Vagina (tissue), 2 donors: ENCODE measurements around the gene PPP2R3B. TPM values are rescaled to one million over a fixed set of nuclear protein-coding genes. Genes with fewer than 3 reads are reported as not detected.

Experiments used
- DNase-seq, 2 donors: peaks; one replicate each; pipeline ENCODE4 v3.0.0-alpha.2; 2017; ENCODE audit errors: extremely low spot score in 2 of 2
- H3K27ac ChIP-seq: fragments of 200-600 bp; sonication (generic); one replicate; pipeline ENCODE4 v1.5.1; 2019
- H3K27me3 ChIP-seq: fragments of 200-600 bp; sonication (generic); one replicate; pipeline ENCODE4 v1.5.1; 2019
- H3K36me3 ChIP-seq, 2 donors: fragments of 200-600 bp; sonication (generic); one replicate each; pipeline ENCODE4 v1.5.1; 2017 to 2019
- H3K4me1 ChIP-seq: fragments of 200-600 bp; sonication (generic); one replicate; pipeline ENCODE4 v1.5.1; 2019
- H3K4me3 ChIP-seq, 2 donors: fragments of 200-600 bp; sonication (generic); 1 replicate in 1 of 2; 2 replicates in 1 of 2; pipeline ENCODE4 v1.5.1; 2016 to 2019
- H3K9me3 ChIP-seq: fragments of 200-600 bp; sonication (generic); one replicate; pipeline ENCODE4 v1.5.1; 2019
- POLR2A ChIP-seq, 2 donors: fragments of 450-650 bp; IDR thresholded peaks; one replicate each; pipeline ENCODE4 v1.6.1; 2017; ENCODE audit warnings: antibody characterized with exemption in 2 of 2, mild to moderate bottlenecking in 2 of 2, moderate library complexity in 2 of 2
- POLR2AphosphoS5 ChIP-seq, 2 donors: sonication (generic); formaldehyde crosslinking; IDR thresholded peaks; one replicate each; pipeline ENCODE4 v1.9.0; 2017; ENCODE audit warnings: antibody characterized with exemption in 2 of 2, mild to moderate bottlenecking in 2 of 2, low read depth in 1 of 2; ENCODE audit not compliant: insufficient read depth in 1 of 2
- intact Hi-C: fragments of 100-400 bp; cut with DNase I; formaldehyde crosslinking; loops from one replicate; pipeline ENCODE4 v1.15.1; 2023
- total RNA-seq: library from RNA; depleted of rRNA; stranded (reverse); fragments of >200 nt; gene quantifications from one replicate; pipeline ENCODE4 v1.2.3, GENCODE V29; 2016
- TF ChIP-seq, protein P1 (sequence below), 3 experiments: fragments of 450-650 bp in 2 of 3; fragments of 200-600 bp in 1 of 3; sonication (generic) in 1 of 3; IDR thresholded peaks; one replicate each; pipeline ENCODE4 v1.5.1; 2017 to 2019; ENCODE audit warnings: antibody characterized with exemption in 3 of 3, mild to moderate bottlenecking in 2 of 3, moderate library complexity in 2 of 3

Gene PPP2R3B
- total RNA-seq, 1 donor from 2014 or later: 28.5 TPM

DNA sequence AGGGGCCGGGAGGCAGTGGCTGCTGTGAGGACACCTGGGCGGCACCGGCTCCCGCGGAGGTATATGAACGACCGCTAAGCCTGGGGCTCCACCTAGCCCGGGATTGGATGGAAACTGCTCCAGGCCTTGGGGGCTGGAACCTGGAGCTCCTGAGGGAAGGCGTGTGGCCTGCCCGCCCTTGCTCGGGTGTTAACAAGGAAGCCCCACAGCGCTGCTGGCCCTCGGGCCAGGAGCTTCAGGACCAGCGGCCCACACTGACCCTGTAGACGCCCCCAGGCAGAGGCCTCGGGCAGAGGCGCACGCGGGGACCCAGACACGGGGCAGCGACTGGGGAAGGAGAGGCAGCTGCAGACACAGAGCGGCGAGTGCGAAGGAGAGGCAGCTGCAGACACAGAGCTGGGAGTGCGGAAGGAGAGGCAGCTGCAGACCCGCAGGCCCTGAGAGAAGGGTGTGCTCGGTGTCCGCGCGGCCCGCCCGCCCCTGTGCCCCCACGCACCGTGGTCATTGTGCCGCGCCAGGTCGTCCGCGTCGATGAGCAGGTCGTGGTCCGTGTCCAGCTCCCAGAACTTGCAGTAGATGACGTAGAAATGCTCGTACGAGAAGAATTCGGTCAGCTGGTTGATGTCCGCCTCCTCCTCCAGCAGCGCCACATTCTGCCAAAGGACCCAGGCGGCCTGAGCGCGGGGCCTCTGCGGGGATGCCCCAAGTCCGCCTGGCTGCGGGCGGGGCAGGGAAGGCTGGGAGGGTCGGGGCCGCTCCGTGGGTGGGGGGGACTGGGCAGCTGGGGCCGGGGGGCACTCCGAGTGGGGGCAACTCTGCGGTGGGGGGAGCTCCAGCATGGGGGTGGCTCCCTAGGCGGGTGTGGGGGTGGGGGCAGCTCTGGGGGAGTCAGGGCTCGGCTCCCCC, 41.4 kb downstream of the PPP2R3B start:
- H3K27me3 ChIP-seq: no peaks in the 10 kb centered on the region
- H3K27ac ChIP-seq: no peak overlapping the region
- DNase-seq: no peak
- TF ChIP-seq POLR2A (IDR thresholded peaks at IDR 0.05) (no peak), POLR2AphosphoS5 (IDR thresholded peaks at IDR 0.05; ENCODE audit: insufficient read depth in 1 of 2, low read depth in 1 of 2) (no peak)
- TF ChIP-seq, protein P1, sequence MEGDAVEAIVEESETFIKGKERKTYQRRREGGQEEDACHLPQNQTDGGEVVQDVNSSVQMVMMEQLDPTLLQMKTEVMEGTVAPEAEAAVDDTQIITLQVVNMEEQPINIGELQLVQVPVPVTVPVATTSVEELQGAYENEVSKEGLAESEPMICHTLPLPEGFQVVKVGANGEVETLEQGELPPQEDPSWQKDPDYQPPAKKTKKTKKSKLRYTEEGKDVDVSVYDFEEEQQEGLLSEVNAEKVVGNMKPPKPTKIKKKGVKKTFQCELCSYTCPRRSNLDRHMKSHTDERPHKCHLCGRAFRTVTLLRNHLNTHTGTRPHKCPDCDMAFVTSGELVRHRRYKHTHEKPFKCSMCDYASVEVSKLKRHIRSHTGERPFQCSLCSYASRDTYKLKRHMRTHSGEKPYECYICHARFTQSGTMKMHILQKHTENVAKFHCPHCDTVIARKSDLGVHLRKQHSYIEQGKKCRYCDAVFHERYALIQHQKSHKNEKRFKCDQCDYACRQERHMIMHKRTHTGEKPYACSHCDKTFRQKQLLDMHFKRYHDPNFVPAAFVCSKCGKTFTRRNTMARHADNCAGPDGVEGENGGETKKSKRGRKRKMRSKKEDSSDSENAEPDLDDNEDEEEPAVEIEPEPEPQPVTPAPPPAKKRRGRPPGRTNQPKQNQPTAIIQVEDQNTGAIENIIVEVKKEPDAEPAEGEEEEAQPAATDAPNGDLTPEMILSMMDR (IDR thresholded peaks at IDR 0.05): no peak
- peaks cover 0 to 19% of the 10 kb centered on the region in 2 donors for H3K36me3 ChIP-seq
- H3K4me3 ChIP-seq: no peak overlapping the region
- intact Hi-C loops: no loop called here
- no peaks in the 10 kb centered on the region for H3K9me3 ChIP-seq
- H3K4me1 ChIP-seq: no peaks in the 10 kb centered on the region

DNA sequence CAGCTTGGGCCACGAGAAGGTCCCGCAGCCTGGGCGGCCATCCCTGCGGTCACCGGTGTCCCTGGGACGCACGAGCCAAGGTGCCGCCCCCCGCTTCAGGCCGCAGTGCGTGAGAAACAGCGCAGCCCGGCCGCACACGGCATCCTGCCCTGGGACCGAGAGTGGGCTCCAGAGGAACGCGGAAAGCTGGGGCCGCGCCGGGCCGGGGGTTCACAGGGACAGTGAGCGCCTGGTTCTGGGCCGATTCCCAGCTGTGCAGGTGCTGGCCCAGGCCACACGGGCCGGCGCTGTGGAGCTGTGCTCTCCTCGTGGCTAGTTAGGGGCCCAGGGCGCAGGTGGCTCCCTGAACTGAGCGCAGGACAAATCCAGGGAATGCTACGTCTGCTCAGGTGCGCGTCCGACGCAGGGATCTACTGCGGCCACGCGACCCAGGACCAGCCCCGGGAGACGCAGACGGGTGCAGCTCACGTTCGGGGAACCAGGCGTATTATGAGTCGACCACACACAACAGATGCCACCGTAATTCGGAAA, 42.3 kb downstream of the PPP2R3B start:
- Histone ChIP-seq H3K4me1 (no peaks in the 10 kb centered on the region), H3K9me3 (no peaks in the 10 kb centered on the region), H3K27ac (no peak overlapping the region), H3K36me3 (peaks cover 0 to 19% of the 10 kb centered on the region in 2 donors), H3K4me3 (no peak overlapping the region), H3K27me3 (no peaks in the 10 kb centered on the region)
- TF ChIP-seq, protein P1 (IDR thresholded peaks at IDR 0.05): no peak
- no peak for TF ChIP-seq POLR2AphosphoS5 (IDR thresholded peaks at IDR 0.05; ENCODE audit: insufficient read depth in 1 of 2, low read depth in 1 of 2)
- no peak for TF ChIP-seq POLR2A (IDR thresholded peaks at IDR 0.05)
- DNase-seq: no peak
- intact Hi-C loops: no loop called here

- no peak for DNase-seq
- H3K27me3 ChIP-seq: no peaks in the 10 kb centered on the region
- TF ChIP-seq, protein P1 (IDR thresholded peaks at IDR 0.05): no peak
- TF ChIP-seq POLR2AphosphoS5 (IDR thresholded peaks at IDR 0.05; ENCODE audit: insufficient read depth in 1 of 2, low read depth in 1 of 2) (no peak), POLR2A (IDR thresholded peaks at IDR 0.05) (no peak)
- no peak overlapping the region for H3K4me3 ChIP-seq
- intact Hi-C loops: no loop called here
- H3K4me1 ChIP-seq: no peaks in the 10 kb centered on the region
- no peaks in the 10 kb centered on the region for H3K9me3 ChIP-seq
- H3K27ac ChIP-seq: no peak overlapping the region
- H3K36me3 ChIP-seq: peaks cover 0 to 20% of the 10 kb centered on the region in 2 donors
Measured at GRCh38 chrX:341541-342101, 45.1 kb downstream of the PPP2R3B start.

- Histone ChIP-seq H3K4me1 (no peaks in the 10 kb centered on the region), H3K9me3 (no peaks in the 10 kb centered on the region), H3K27ac (no peak overlapping the region), H3K36me3 (peaks cover 0 to 18% of the 10 kb centered on the region in 2 donors), H3K27me3 (no peaks in the 10 kb centered on the region), H3K4me3 (no peak overlapping the region)
- intact Hi-C loops: no loop called here
- TF ChIP-seq, protein P1 (IDR thresholded peaks at IDR 0.05): no peak
- TF ChIP-seq POLR2A (IDR thresholded peaks at IDR 0.05): no peak
- DNase-seq: no peak
Measured at GRCh38 chrX:340641-341423, 45.9 kb downstream of the PPP2R3B start.
